DND-41 (cell line): ENCODE results near the gene BTBD16.

Experiments used
- ATAC-seq: fragments of 200-7000 bp; cut with Tn5 transposase; 3 replicates; pipeline ENCODE4 v1.9.1; 2021; ENCODE audit warnings: low read depth; ENCODE audit not compliant: insufficient read depth
- DNase-seq: peaks from one replicate; pipeline ENCODE4 v3.0.0-alpha.2; 2020
- H2AFZ ChIP-seq: 2 replicates; pipeline ENCODE4 v1.6.0; 2012; ENCODE audit warnings: low read depth, low read length
- H3K27ac ChIP-seq: 2 replicates; pipeline ENCODE4 v1.5.1; 2012; ENCODE audit warnings: low read length, inconsistent platforms
- H3K27me3 ChIP-seq: fragments of 200-600 bp; sonication (generic); 2 replicates; pipeline ENCODE4 v1.6.0; 2012; ENCODE audit warnings: low read length, mild to moderate bottlenecking, inconsistent platforms; ENCODE audit not compliant: insufficient read depth, poor library complexity
- H3K36me3 ChIP-seq: 2 replicates; pipeline ENCODE4 v1.5.1; 2012; ENCODE audit warnings: low read length, inconsistent platforms; ENCODE audit not compliant: insufficient read depth
- H3K4me1 ChIP-seq: 2 replicates; pipeline ENCODE4 v1.5.1; 2012; ENCODE audit warnings: mild to moderate bottlenecking, low read length; ENCODE audit not compliant: insufficient read depth
- H3K4me2 ChIP-seq: 2 replicates; pipeline ENCODE4 v1.6.0; 2012; ENCODE audit warnings: mild to moderate bottlenecking, moderate library complexity, low read length, inconsistent platforms; ENCODE audit not compliant: insufficient read depth
- H3K4me3 ChIP-seq, 2 experiments: fragments of 200-600 bp in 1 of 2; shearing (Covaris generic) in 1 of 2; 2 replicates each; pipeline ENCODE4 v1.5.1; 2012 to 2016; ENCODE audit warnings: inconsistent platforms in 2 of 2, low read length in 2 of 2, mild to moderate bottlenecking in 2 of 2, low read depth in 1 of 2, moderate library complexity in 1 of 2
- H3K79me2 ChIP-seq: 2 replicates; pipeline ENCODE4 v1.6.0; 2012; ENCODE audit warnings: low read length, inconsistent platforms; ENCODE audit not compliant: insufficient read depth
- H3K9ac ChIP-seq: 2 replicates; pipeline ENCODE4 v1.6.0; 2012; ENCODE audit warnings: low read depth, mild to moderate bottlenecking, inconsistent platforms, low read length, moderate library complexity
- H3K9me3 ChIP-seq: 2 replicates; pipeline ENCODE4 v1.5.1; 2012; ENCODE audit warnings: low read length, moderate library complexity, mild to moderate bottlenecking, inconsistent platforms; ENCODE audit not compliant: insufficient read depth, severe bottlenecking
- H4K20me1 ChIP-seq: 2 replicates; pipeline ENCODE4 v1.6.0; 2012; ENCODE audit warnings: low read length; ENCODE audit not compliant: insufficient read depth
- CTCF ChIP-seq: IDR thresholded peaks from 2 replicates; pipeline ENCODE4 v1.5.1; 2012; ENCODE audit warnings: borderline replicate concordance, low read length, moderate library complexity, mild to moderate bottlenecking; ENCODE audit not compliant: poor library complexity, severe bottlenecking; ENCODE audit errors: extremely low read depth
- EZH2 ChIP-seq: IDR thresholded peaks from 3 replicates; pipeline ENCODE4 v1.6.1; 2012; ENCODE audit warnings: borderline replicate concordance, low read depth, mild to moderate bottlenecking, moderate library complexity, low read length, inconsistent platforms; ENCODE audit not compliant: severe bottlenecking

BTBD16 gene

GRCh38 chr10:122343135-122343800, 72.2 kb downstream of the BTBD16 start:
- no peak overlapping the region for H3K27ac ChIP-seq
- TF ChIP-seq CTCF (no peak), EZH2 (no peak)

GRCh38 chr10:122343936-122344335, 72.8 kb downstream of the BTBD16 start:
- no peaks in the 10 kb centered on the region for H4K20me1 ChIP-seq
- H3K36me3 ChIP-seq = no peaks in the 10 kb centered on the region
- no peak overlapping the region for H3K4me3 ChIP-seq
- no peaks in the 10 kb centered on the region for H3K9me3 ChIP-seq
- no peak overlapping the region for H2AFZ ChIP-seq
- H3K9ac ChIP-seq = no peak overlapping the region
- DNase-seq = no peak
- H3K27me3 ChIP-seq = no peaks in the 10 kb centered on the region
- no peak overlapping the region for H3K27ac ChIP-seq
- no peaks in the 10 kb centered on the region for H3K79me2 ChIP-seq
- TF ChIP-seq EZH2 (no peak), CTCF (no peak)
- no peaks in the 10 kb centered on the region for H3K4me1 ChIP-seq
- no peak for ATAC-seq
- H3K4me2 ChIP-seq = no peak overlapping the region

More at GRCh38 chr10:122343135-122343800, 72.2 kb downstream of the BTBD16 start:
- Histone ChIP-seq H3K9ac (no peak overlapping the region), H2AFZ (no peak overlapping the region), H4K20me1 (no peaks in the 10 kb centered on the region), H3K36me3 (no peaks in the 10 kb centered on the region), H3K4me1 (no peaks in the 10 kb centered on the region), H3K4me3 (no peak overlapping the region), H3K4me2 (no peak overlapping the region), H3K9me3 (no peaks in the 10 kb centered on the region), H3K27me3 (no peaks in the 10 kb centered on the region), H3K79me2 (no peaks in the 10 kb centered on the region)
- ATAC-seq (no peak), DNase-seq (no peak)

- Histone ChIP-seq H3K4me2 (no peak overlapping the region), H2AFZ (no peak overlapping the region), H3K4me3 (no peak overlapping the region), H3K79me2 (no peaks in the 10 kb centered on the region), H3K27ac (no peak overlapping the region), H4K20me1 (no peaks in the 10 kb centered on the region), H3K9ac (no peak overlapping the region), H3K27me3 (no peaks in the 10 kb centered on the region), H3K9me3 (no peaks in the 10 kb centered on the region), H3K36me3 (no peaks in the 10 kb centered on the region), H3K4me1 (no peaks in the 10 kb centered on the region)
- DNase-seq (no peak), ATAC-seq (no peak)
- TF ChIP-seq EZH2 = no peak
- TF ChIP-seq CTCF = no peak
These were observed 73.7 kb downstream of the BTBD16 start for GRCh38 chr10:122344741-122345258.
